Tibial nerve (tissue), 4 donors: Measurements from ENCODE around the gene SRSF5. TPM values are rescaled to one million over a fixed set of nuclear protein-coding genes. Genes with fewer than 3 reads are reported as not detected.

ENCODE experiments used
- DNase-seq, 2 donors: peaks; one replicate each; pipeline ENCODE4 v3.0.0-alpha.2; 2019; ENCODE audit warnings: low spot score in 2 of 2
- H3K27ac ChIP-seq, 4 donors: fragments of 200-600 bp; sonication (generic) in 3 of 4; one replicate each; pipeline ENCODE4 v1.5.1; 2017 to 2019; ENCODE audit warnings: mild to moderate bottlenecking in 1 of 4
- H3K27me3 ChIP-seq, 2 donors: fragments of 200-600 bp; sonication (generic) in 1 of 2; one replicate each; pipeline versions ENCODE4 v1.5.1 to v1.6.0; 2017 to 2019
- H3K36me3 ChIP-seq, 3 donors: fragments of 200-600 bp; sonication (generic); one replicate each; pipeline ENCODE4 v1.5.1; 2018 to 2019
- H3K4me1 ChIP-seq, 4 donors: fragments of 200-600 bp; sonication (generic) in 3 of 4; one replicate each; pipeline ENCODE4 v1.5.1; 2017 to 2019
- H3K4me3 ChIP-seq, 4 donors: fragments of 200-600 bp; sonication (generic) in 3 of 4; one replicate each; pipeline ENCODE4 v1.5.1; 2017 to 2019; ENCODE audit warnings: mild to moderate bottlenecking in 1 of 4, moderate library complexity in 1 of 4
- H3K9me3 ChIP-seq, 4 donors: fragments of 200-600 bp; sonication (generic) in 3 of 4; one replicate each; pipeline ENCODE4 v1.5.1; 2017 to 2019
- EP300 ChIP-seq, 2 donors: sonication (generic); formaldehyde crosslinking; IDR thresholded peaks; one replicate each; pipeline ENCODE4 v1.6.1; 2017; ENCODE audit warnings: antibody characterized with exemption in 2 of 2, mild to moderate bottlenecking in 1 of 2
- POLR2A ChIP-seq, 2 donors: fragments of 450-650 bp; IDR thresholded peaks; one replicate each; pipeline ENCODE4 v1.6.1; 2017; ENCODE audit warnings: antibody characterized with exemption in 2 of 2, mild to moderate bottlenecking in 2 of 2, moderate library complexity in 2 of 2
- WGBS, 2 donors: methylation state at CpG; one replicate each; pipeline ENCODE4 v1.1.5; 2018; 5-methylcytosine and 5-hydroxymethylcytosine counted together
- total RNA-seq, 4 donors: library from RNA; depleted of rRNA; stranded (reverse); fragments of >200 nt; gene quantifications; one replicate each; pipeline ENCODE4 v1.1.0, GENCODE V29; 2016
- TF ChIP-seq, protein P1 (sequence below), 5 experiments: fragments of 200-600 bp in 3 of 5; fragments of 450-650 bp in 2 of 5; sonication (generic) in 3 of 5; IDR thresholded peaks; one replicate each; pipeline ENCODE4 v1.5.1; 2016 to 2019; ENCODE audit warnings: antibody characterized with exemption in 5 of 5, mild to moderate bottlenecking in 3 of 5, moderate library complexity in 2 of 5

Gene SRSF5
- total RNA-seq, 4 donors from 2014 or later = 308 to 470 (median 361) TPM

DNA sequence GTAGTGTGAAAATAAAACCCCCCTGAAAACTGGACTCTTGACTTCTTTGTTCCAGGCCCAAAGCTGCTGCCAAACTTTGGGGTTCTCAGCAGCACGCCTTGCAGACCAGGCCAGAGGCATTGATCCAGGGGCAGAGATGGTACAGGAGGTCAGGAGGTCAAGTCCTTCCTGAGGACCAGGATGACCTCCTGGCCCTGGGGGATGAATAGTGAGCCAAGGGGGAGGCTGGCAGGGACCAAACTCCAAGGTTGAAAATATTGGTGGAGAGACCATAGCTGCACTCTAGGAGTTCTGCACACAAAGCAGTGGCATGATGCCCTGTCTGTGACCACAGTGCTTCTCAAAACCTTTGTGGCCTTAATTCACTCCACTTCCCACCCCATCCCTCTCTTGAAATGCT, 18.0 kb downstream of the SRSF5 start:
- peaks cover 0 to 19% (median 0%) of the 10 kb centered on the region in 3 donors for H3K36me3 ChIP-seq
- no peaks in the 10 kb centered on the region for H3K4me1 ChIP-seq
- H3K27ac ChIP-seq = no peak overlapping the region
- WGBS, 2 donors = 80 to 89% methylated on average over 1 of the region's 1 CpG
- TF ChIP-seq, protein P1, sequence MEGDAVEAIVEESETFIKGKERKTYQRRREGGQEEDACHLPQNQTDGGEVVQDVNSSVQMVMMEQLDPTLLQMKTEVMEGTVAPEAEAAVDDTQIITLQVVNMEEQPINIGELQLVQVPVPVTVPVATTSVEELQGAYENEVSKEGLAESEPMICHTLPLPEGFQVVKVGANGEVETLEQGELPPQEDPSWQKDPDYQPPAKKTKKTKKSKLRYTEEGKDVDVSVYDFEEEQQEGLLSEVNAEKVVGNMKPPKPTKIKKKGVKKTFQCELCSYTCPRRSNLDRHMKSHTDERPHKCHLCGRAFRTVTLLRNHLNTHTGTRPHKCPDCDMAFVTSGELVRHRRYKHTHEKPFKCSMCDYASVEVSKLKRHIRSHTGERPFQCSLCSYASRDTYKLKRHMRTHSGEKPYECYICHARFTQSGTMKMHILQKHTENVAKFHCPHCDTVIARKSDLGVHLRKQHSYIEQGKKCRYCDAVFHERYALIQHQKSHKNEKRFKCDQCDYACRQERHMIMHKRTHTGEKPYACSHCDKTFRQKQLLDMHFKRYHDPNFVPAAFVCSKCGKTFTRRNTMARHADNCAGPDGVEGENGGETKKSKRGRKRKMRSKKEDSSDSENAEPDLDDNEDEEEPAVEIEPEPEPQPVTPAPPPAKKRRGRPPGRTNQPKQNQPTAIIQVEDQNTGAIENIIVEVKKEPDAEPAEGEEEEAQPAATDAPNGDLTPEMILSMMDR (IDR thresholded peaks at IDR 0.05) = no peak
- TF ChIP-seq POLR2A (IDR thresholded peaks at IDR 0.05) (no peak), EP300 (IDR thresholded peaks at IDR 0.05) (no peak)
- no peaks in the 10 kb centered on the region for H3K27me3 ChIP-seq
- no peak for DNase-seq
- no peak overlapping the region for H3K4me3 ChIP-seq
- no peaks in the 10 kb centered on the region for H3K9me3 ChIP-seq

DNA sequence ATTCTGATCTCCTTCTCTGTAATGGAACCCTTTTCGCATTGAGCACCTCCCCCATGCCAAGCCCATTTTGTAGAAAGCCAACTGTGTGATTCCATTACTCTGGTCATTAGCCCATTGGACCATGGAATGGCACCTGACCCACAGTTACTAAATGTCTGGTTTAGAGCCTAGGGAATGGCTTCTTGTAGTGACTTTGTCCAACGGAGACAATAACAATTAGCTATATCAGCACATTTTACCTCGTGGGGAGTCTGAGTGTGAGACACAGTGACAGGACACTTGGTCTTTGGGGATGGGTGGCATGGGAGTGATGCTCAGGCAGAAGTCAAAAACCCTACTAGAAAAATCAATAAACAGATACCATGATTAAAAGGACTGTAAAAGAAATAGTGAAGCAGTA, 19.7 kb downstream of the SRSF5 start:
- H3K27ac ChIP-seq = no peak overlapping the region
- no peak for DNase-seq
- no peak overlapping the region for H3K4me3 ChIP-seq
- 85 to 90% methylated on average over 3 of the region's 3 CpGs for WGBS, 2 donors
- TF ChIP-seq, protein P1 (IDR thresholded peaks at IDR 0.05) = no peak
- TF ChIP-seq POLR2A (IDR thresholded peaks at IDR 0.05) = no peak
- TF ChIP-seq EP300 (IDR thresholded peaks at IDR 0.05) = no peak
- no peaks in the 10 kb centered on the region for H3K4me1 ChIP-seq
- H3K27me3 ChIP-seq = no peaks in the 10 kb centered on the region
- no peaks in the 10 kb centered on the region for H3K9me3 ChIP-seq
- peaks cover 0 to 7% (median 0%) of the 10 kb centered on the region in 3 donors for H3K36me3 ChIP-seq

DNA sequence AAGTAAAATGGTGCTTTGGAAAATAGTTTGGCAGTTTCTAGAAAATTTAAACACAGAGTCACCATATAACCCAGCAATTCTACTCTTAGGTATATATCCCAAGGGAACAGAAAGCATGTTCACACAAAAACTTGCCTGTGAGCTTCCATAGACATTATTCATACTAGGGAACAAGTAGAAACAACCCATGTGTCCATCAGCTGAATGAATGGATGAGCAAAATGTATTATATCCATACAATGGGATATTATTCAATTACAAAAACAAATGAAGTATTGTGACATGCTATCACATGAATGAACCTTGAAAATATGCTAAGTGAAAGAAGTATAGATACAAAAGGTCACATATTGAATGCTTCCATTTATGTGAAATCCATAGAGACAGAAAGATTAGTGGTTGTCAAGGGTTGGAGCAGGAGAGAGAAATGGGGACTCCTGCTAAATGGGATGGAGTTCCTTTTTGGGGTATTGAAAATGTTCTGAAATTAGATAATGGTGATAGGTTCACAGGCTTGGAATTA, 22.2 kb downstream of the SRSF5 start:
- H3K36me3 ChIP-seq = peaks cover 0 to 7% (median 0%) of the 10 kb centered on the region in 3 donors
- H3K27ac ChIP-seq = no peak overlapping the region
- no peak overlapping the region for H3K4me3 ChIP-seq
- no peaks in the 10 kb centered on the region for H3K4me1 ChIP-seq
- H3K27me3 ChIP-seq = no peaks in the 10 kb centered on the region
- TF ChIP-seq, protein P1 (IDR thresholded peaks at IDR 0.05) = no peak
- TF ChIP-seq EP300 (IDR thresholded peaks at IDR 0.05) (no peak), POLR2A (IDR thresholded peaks at IDR 0.05) (no peak)
- DNase-seq = no peak
- H3K9me3 ChIP-seq = no peaks in the 10 kb centered on the region

DNA sequence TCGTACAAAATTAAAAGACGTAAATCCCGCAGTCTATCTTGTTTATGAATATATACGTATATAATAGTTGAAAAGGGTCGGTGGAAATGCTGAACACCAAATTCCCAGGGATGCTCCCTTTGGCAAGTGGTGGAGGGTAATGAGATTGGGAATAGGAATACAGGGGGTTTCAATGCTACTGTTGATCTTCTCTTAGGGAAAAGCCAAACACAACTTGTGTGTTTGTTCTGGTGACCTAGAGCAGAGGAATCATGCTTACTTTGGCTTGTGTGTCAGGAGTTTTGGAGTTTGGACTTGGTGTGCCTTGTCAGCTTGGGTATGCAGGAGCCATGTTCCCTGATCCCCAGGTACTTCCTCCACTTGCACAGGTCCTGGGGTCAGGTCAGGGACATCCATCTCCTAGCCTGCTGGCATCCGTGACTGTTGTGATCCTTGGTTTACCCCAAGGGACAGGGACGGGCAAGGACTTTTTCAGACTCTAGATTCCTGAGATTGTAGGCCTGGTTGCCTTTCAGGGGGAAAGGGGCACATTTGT, 26.0 kb downstream of the SRSF5 start:
- Histone ChIP-seq H3K27ac (no peak overlapping the region), H3K27me3 (no peaks in the 10 kb centered on the region), H3K36me3 (no peaks in the 10 kb centered on the region), H3K4me3 (no peak overlapping the region), H3K9me3 (no peaks in the 10 kb centered on the region), H3K4me1 (no peaks in the 10 kb centered on the region)
- DNase-seq = no peak
- no peak for TF ChIP-seq POLR2A (IDR thresholded peaks at IDR 0.05)
- TF ChIP-seq, protein P1 (IDR thresholded peaks at IDR 0.05) = no peak
- TF ChIP-seq EP300 (IDR thresholded peaks at IDR 0.05) = no peak
- 87 to 90% methylated on average over 7 of the region's 7 CpGs for WGBS, 2 donors

DNA sequence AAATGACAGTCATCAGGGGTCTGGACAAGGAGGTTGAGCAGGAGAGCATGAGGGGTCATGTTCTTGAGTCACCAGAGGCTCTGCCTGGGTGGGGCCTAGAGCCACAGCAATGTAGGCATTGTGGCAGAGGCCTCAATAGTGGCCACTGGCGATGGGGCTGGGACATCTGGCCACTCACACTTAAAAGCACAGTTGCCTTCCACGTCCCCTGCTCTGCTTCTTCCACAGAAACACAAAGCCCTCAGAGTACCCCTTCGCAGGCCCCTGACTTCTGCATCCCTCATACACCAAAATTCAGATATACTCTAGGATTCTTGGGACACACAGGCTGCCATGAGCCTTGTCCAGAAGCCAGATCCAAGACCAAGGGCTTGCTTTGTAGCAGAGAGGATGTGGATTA, 27.8 kb downstream of the SRSF5 start:
- 70 to 92% methylated on average over 3 of the region's 3 CpGs for WGBS, 2 donors
- Histone ChIP-seq H3K27ac (no peak overlapping the region), H3K27me3 (no peaks in the 10 kb centered on the region), H3K4me1 (no peaks in the 10 kb centered on the region), H3K36me3 (no peaks in the 10 kb centered on the region), H3K4me3 (no peak overlapping the region), H3K9me3 (no peaks in the 10 kb centered on the region)
- DNase-seq = no peak
- TF ChIP-seq, protein P1 (IDR thresholded peaks at IDR 0.05) = no peak
- TF ChIP-seq EP300 (IDR thresholded peaks at IDR 0.05) (no peak), POLR2A (IDR thresholded peaks at IDR 0.05) (no peak)
